ENCODE data around the gene FRMPD4.
"Not testable (repeated sequence)": the region's sequence is repeated elsewhere in the genome, so short reads cannot be mapped to it uniquely, and the experiment has no call there.

FRMPD4 gene

GRCh38 chrX:12159799-12160198 lies 21.5 kb downstream of the FRMPD4 start:
- no peaks in the 10 kb centered on the region for H3K36me3 ChIP-seq (ENCODE audit: insufficient read depth, low read length)
- no peaks in the 10 kb centered on the region for H3K9me3 ChIP-seq (ENCODE audit: control insufficient read depth, insufficient read depth, low read length)
- no peaks in the 10 kb centered on the region for H3K4me1 ChIP-seq (ENCODE audit: insufficient read depth, low read length)

GRCh38 chrX:12162420-12162819 lies 24.1 kb downstream of the FRMPD4 start:
- no peaks in the 10 kb centered on the region for H3K4me1 ChIP-seq (ENCODE audit: insufficient read depth, low read length)
- no peaks in the 10 kb centered on the region for H3K36me3 ChIP-seq (ENCODE audit: insufficient read depth, low read length)
- no peak overlapping the region for H3K9ac ChIP-seq (ENCODE audit: low read depth, low read length)

More at GRCh38 chrX:12159799-12160198, 21.5 kb downstream of the FRMPD4 start:
- H3K9ac ChIP-seq (ENCODE audit: low read depth, low read length): no peak overlapping the region

GRCh38 chrX:12164180-12164579 lies 25.9 kb downstream of the FRMPD4 start:
- H3K9ac ChIP-seq (ENCODE audit: low read depth, low read length); H3K4me1 ChIP-seq (ENCODE audit: insufficient read depth, low read length); H3K9me3 ChIP-seq (ENCODE audit: control insufficient read depth, insufficient read depth, low read length); H3K36me3 ChIP-seq (ENCODE audit: insufficient read depth, low read length): not testable (repeated sequence)

More at GRCh38 chrX:12162420-12162819, 24.1 kb downstream of the FRMPD4 start:
- H3K9me3 ChIP-seq (ENCODE audit: control insufficient read depth, insufficient read depth, low read length): no peaks in the 10 kb centered on the region

- Histone ChIP-seq H3K9ac (ENCODE audit: low read depth, low read length) (no peak overlapping the region), H3K36me3 (ENCODE audit: insufficient read depth, low read length) (no peaks in the 10 kb centered on the region), H3K4me1 (ENCODE audit: insufficient read depth, low read length) (peaks cover 13% of the 10 kb centered on the region; the same call in 1 of the 2 replicates), H3K9me3 (ENCODE audit: control insufficient read depth, insufficient read depth, low read length) (no peaks in the 10 kb centered on the region)
Measured at GRCh38 chrX:12170755-12171154, 32.5 kb downstream of the FRMPD4 start.

GRCh38 chrX:12174358-12174757 lies 36.1 kb downstream of the FRMPD4 start:
- Histone ChIP-seq H3K9ac (ENCODE audit: low read depth, low read length) (no peak overlapping the region), H3K9me3 (ENCODE audit: control insufficient read depth, insufficient read depth, low read length) (no peaks in the 10 kb centered on the region), H3K36me3 (ENCODE audit: insufficient read depth, low read length) (no peaks in the 10 kb centered on the region), H3K4me1 (ENCODE audit: insufficient read depth, low read length) (peaks cover 15% of the 10 kb centered on the region; the same call in 1 of the 2 replicates)

GRCh38 chrX:12197030-12197429 lies 58.8 kb downstream of the FRMPD4 start:
- H3K9me3 ChIP-seq (ENCODE audit: control insufficient read depth, insufficient read depth, low read length): no peaks in the 10 kb centered on the region

GRCh38 chrX:12206413-12206812 lies 68.1 kb downstream of the FRMPD4 start:
- Histone ChIP-seq H3K9ac (ENCODE audit: low read depth, low read length) (no peak overlapping the region), H3K9me3 (ENCODE audit: control insufficient read depth, insufficient read depth, low read length) (no peaks in the 10 kb centered on the region), H3K4me1 (ENCODE audit: insufficient read depth, low read length) (no peaks in the 10 kb centered on the region), H3K36me3 (ENCODE audit: insufficient read depth, low read length) (no peaks in the 10 kb centered on the region)

More at GRCh38 chrX:12197030-12197429, 58.8 kb downstream of the FRMPD4 start:
- Histone ChIP-seq H3K9ac (ENCODE audit: low read depth, low read length) (no peak overlapping the region), H3K36me3 (ENCODE audit: insufficient read depth, low read length) (no peaks in the 10 kb centered on the region), H3K4me1 (ENCODE audit: insufficient read depth, low read length) (peaks cover 13% of the 10 kb centered on the region; the same call in 1 of the 2 replicates)

- Histone ChIP-seq H3K36me3 (ENCODE audit: insufficient read depth, low read length) (no peaks in the 10 kb centered on the region), H3K4me1 (ENCODE audit: insufficient read depth, low read length) (no peaks in the 10 kb centered on the region), H3K9me3 (ENCODE audit: control insufficient read depth, insufficient read depth, low read length) (no peaks in the 10 kb centered on the region), H3K9ac (ENCODE audit: low read depth, low read length) (no peak overlapping the region)
Measured at GRCh38 chrX:12210196-12210815, 72.0 kb downstream of the FRMPD4 start.

GRCh38 chrX:12210971-12211370 lies 72.7 kb downstream of the FRMPD4 start:
- no peaks in the 10 kb centered on the region for H3K9me3 ChIP-seq (ENCODE audit: control insufficient read depth, insufficient read depth, low read length)
- H3K36me3 ChIP-seq (ENCODE audit: insufficient read depth, low read length): no peaks in the 10 kb centered on the region
- no peak overlapping the region for H3K9ac ChIP-seq (ENCODE audit: low read depth, low read length)
- H3K4me1 ChIP-seq (ENCODE audit: insufficient read depth, low read length): no peaks in the 10 kb centered on the region

GRCh38 chrX:12223650-12224049 lies 85.4 kb downstream of the FRMPD4 start:
- no peaks in the 10 kb centered on the region for H3K36me3 ChIP-seq (ENCODE audit: insufficient read depth, low read length)
- no peaks in the 10 kb centered on the region; the same call in none of the 2 replicates for H3K9me3 ChIP-seq (ENCODE audit: control insufficient read depth, insufficient read depth, low read length)
- no peak overlapping the region for H3K9ac ChIP-seq (ENCODE audit: low read depth, low read length)
- H3K4me1 ChIP-seq (ENCODE audit: insufficient read depth, low read length): no peaks in the 10 kb centered on the region

- no peaks in the 10 kb centered on the region for H3K4me1 ChIP-seq (ENCODE audit: insufficient read depth, low read length)
- no peaks in the 10 kb centered on the region; the same call in none of the 2 replicates for H3K9me3 ChIP-seq (ENCODE audit: control insufficient read depth, insufficient read depth, low read length)
- H3K36me3 ChIP-seq (ENCODE audit: insufficient read depth, low read length): no peaks in the 10 kb centered on the region
- no peak overlapping the region for H3K9ac ChIP-seq (ENCODE audit: low read depth, low read length)
Measured at GRCh38 chrX:12225107-12225506, 86.8 kb downstream of the FRMPD4 start.

- H3K9me3 ChIP-seq (ENCODE audit: control insufficient read depth, insufficient read depth, low read length): no peaks in the 10 kb centered on the region; the same call in none of the 2 replicates
- no peaks in the 10 kb centered on the region for H3K36me3 ChIP-seq (ENCODE audit: insufficient read depth, low read length)
- H3K4me1 ChIP-seq (ENCODE audit: insufficient read depth, low read length): no peaks in the 10 kb centered on the region
- H3K9ac ChIP-seq (ENCODE audit: low read depth, low read length): no peak overlapping the region
Measured at GRCh38 chrX:12227412-12228041, 89.3 kb downstream of the FRMPD4 start.

GRCh38 chrX:12228862-12229261 lies 90.6 kb downstream of the FRMPD4 start:
- H3K9ac ChIP-seq (ENCODE audit: low read depth, low read length): no peak overlapping the region
- no peaks in the 10 kb centered on the region; the same call in 1 of the 2 replicates for H3K9me3 ChIP-seq (ENCODE audit: control insufficient read depth, insufficient read depth, low read length)
- no peaks in the 10 kb centered on the region for H3K36me3 ChIP-seq (ENCODE audit: insufficient read depth, low read length)
- no peaks in the 10 kb centered on the region for H3K4me1 ChIP-seq (ENCODE audit: insufficient read depth, low read length)

GRCh38 chrX:12229986-12230385 lies 91.7 kb downstream of the FRMPD4 start:
- Histone ChIP-seq H3K4me1 (ENCODE audit: insufficient read depth, low read length) (no peaks in the 10 kb centered on the region), H3K9ac (ENCODE audit: low read depth, low read length) (no peak overlapping the region), H3K36me3 (ENCODE audit: insufficient read depth, low read length) (no peaks in the 10 kb centered on the region), H3K9me3 (ENCODE audit: control insufficient read depth, insufficient read depth, low read length) (no peaks in the 10 kb centered on the region; the same call in 1 of the 2 replicates)

All from ES-I3 (cell line).